ENCODE measurements around the gene ATXN7. TPM values are rescaled to one million over a fixed set of nuclear protein-coding genes. Genes with fewer than 3 reads are reported as not detected.

The ATXN7 gene
- total and polyA plus RNA-seq, 2 donors from 2014 or later: 1.4 to 36.4 TPM

- Histone ChIP-seq H3K27me3 (ENCODE audit: control insufficient read depth, insufficient read depth, low read length) (no peaks in the 10 kb centered on the region), H3K4me1 (ENCODE audit: control insufficient read depth in 2 of 3, insufficient read depth in 2 of 3, low read depth in 1 of 3, low read length in 3 of 3) (no peaks in the 10 kb centered on the region), H3K9me3 (ENCODE audit: control insufficient read depth in 2 of 3, insufficient read depth in 1 of 3, low read length in 3 of 3) (no peaks in the 10 kb centered on the region), H3K9ac (ENCODE audit: low read length in 3 of 3) (no peak overlapping the region), H3K36me3 (ENCODE audit: control insufficient read depth in 2 of 3, insufficient read depth in 3 of 3, low read length in 3 of 3) (no peaks in the 10 kb centered on the region), H3K27ac (ENCODE audit: low read depth in 2 of 2, low read length in 2 of 2) (no peak overlapping the region), H3K4me3 (ENCODE audit: low read length in 3 of 3) (no peak overlapping the region)
- intact Hi-C loops (cut with DNase I): no loop called here
- FAIRE-seq (no peak), DNase-seq (no peak)
- TF ChIP-seq CTCF (IDR thresholded peaks at IDR 0.05; ENCODE audit: borderline replicate concordance, extremely low read depth, insufficient read depth): no peak
Measured at GRCh38 chr3:63849175-63849574, 14.5 kb upstream of the ATXN7 start.

GRCh38 chr3:63851287-63851686, 12.4 kb upstream of the ATXN7 start:
- H3K9me3 ChIP-seq (ENCODE audit: control insufficient read depth in 2 of 3, insufficient read depth in 1 of 3, low read length in 3 of 3): no peaks in the 10 kb centered on the region
- FAIRE-seq: no peak

GRCh38 chr3:63853106-63853505, 10.6 kb upstream of the ATXN7 start:
- Histone ChIP-seq H3K27me3 (ENCODE audit: control insufficient read depth, insufficient read depth, low read length) (no peaks in the 10 kb centered on the region), H3K27ac (ENCODE audit: low read depth in 2 of 2, low read length in 2 of 2) (no peak overlapping the region), H3K4me3 (ENCODE audit: low read length in 3 of 3) (no peak overlapping the region), H3K36me3 (ENCODE audit: control insufficient read depth in 2 of 3, insufficient read depth in 3 of 3, low read length in 3 of 3) (no peaks in the 10 kb centered on the region), H3K4me1 (ENCODE audit: control insufficient read depth in 2 of 3, insufficient read depth in 2 of 3, low read depth in 1 of 3, low read length in 3 of 3) (no peaks in the 10 kb centered on the region), H3K9me3 (ENCODE audit: control insufficient read depth in 2 of 3, insufficient read depth in 1 of 3, low read length in 3 of 3) (no peaks in the 10 kb centered on the region), H3K9ac (ENCODE audit: low read length in 3 of 3) (no peak overlapping the region)
- DNase-seq (no peak), FAIRE-seq (no peak)
- TF ChIP-seq CTCF (IDR thresholded peaks at IDR 0.05; ENCODE audit: borderline replicate concordance, extremely low read depth, insufficient read depth): no peak
- intact Hi-C loops (cut with DNase I): no loop called here

More at GRCh38 chr3:63851287-63851686, 12.4 kb upstream of the ATXN7 start:
- DNase-seq: no peak
- H3K4me3 ChIP-seq (ENCODE audit: low read length in 3 of 3): no peak overlapping the region
- intact Hi-C loops (cut with DNase I): no loop called here
- H3K36me3 ChIP-seq (ENCODE audit: control insufficient read depth in 2 of 3, insufficient read depth in 3 of 3, low read length in 3 of 3): no peaks in the 10 kb centered on the region
- no peak overlapping the region for H3K9ac ChIP-seq (ENCODE audit: low read length in 3 of 3)
- no peaks in the 10 kb centered on the region for H3K27me3 ChIP-seq (ENCODE audit: control insufficient read depth, insufficient read depth, low read length)
- H3K4me1 ChIP-seq (ENCODE audit: control insufficient read depth in 2 of 3, insufficient read depth in 2 of 3, low read depth in 1 of 3, low read length in 3 of 3): no peaks in the 10 kb centered on the region
- no peak overlapping the region for H3K27ac ChIP-seq (ENCODE audit: low read depth in 2 of 2, low read length in 2 of 2)
- no peak for TF ChIP-seq CTCF (IDR thresholded peaks at IDR 0.05; ENCODE audit: borderline replicate concordance, extremely low read depth, insufficient read depth)

- H3K9me3 ChIP-seq (ENCODE audit: control insufficient read depth in 2 of 3, insufficient read depth in 1 of 3, low read length in 3 of 3): no peaks in the 10 kb centered on the region
- H3K4me1 ChIP-seq (ENCODE audit: control insufficient read depth in 2 of 3, insufficient read depth in 2 of 3, low read depth in 1 of 3, low read length in 3 of 3): no peaks in the 10 kb centered on the region
- FAIRE-seq (no peak), DNase-seq (no peak)
- H3K27ac ChIP-seq (ENCODE audit: low read depth in 2 of 2, low read length in 2 of 2): no peak overlapping the region
- intact Hi-C loops (cut with DNase I): no loop called here
- TF ChIP-seq CTCF (IDR thresholded peaks at IDR 0.05; ENCODE audit: borderline replicate concordance, extremely low read depth, insufficient read depth): no peak
- H3K27me3 ChIP-seq (ENCODE audit: control insufficient read depth, insufficient read depth, low read length): no peaks in the 10 kb centered on the region
- no peak overlapping the region for H3K9ac ChIP-seq (ENCODE audit: low read length in 3 of 3)
- H3K36me3 ChIP-seq (ENCODE audit: control insufficient read depth in 2 of 3, insufficient read depth in 3 of 3, low read length in 3 of 3): no peaks in the 10 kb centered on the region
- H3K4me3 ChIP-seq (ENCODE audit: low read length in 3 of 3): no peak overlapping the region
Measured at GRCh38 chr3:63855333-63855940, 8.2 kb upstream of the ATXN7 start.

Data from kidney (tissue), 14 donors.